Measurements from ENCODE around the gene SDR42E2.

GRCh38 chr16:22205577-22206012 is 43.3 kb downstream of the SDR42E2 start:
- TF ChIP-seq CTCF (IDR thresholded peaks at IDR 0.05) (no peak), POLR2AphosphoS5 (IDR thresholded peaks at IDR 0.05; ENCODE audit: low read depth, low read length) (no peak), REST (IDR thresholded peaks at IDR 0.05; ENCODE audit: insufficient read depth in 1 of 2, low read depth in 2 of 2, low read length in 1 of 2) (no peak)
